ENCODE data around the gene UQCC2.

The UQCC2 gene

GRCh38 chr6:33707771-33708170 is 3.7 kb downstream of the UQCC2 start:
- no peak for DNase-seq (ENCODE audit: low read depth)

- DNase-seq (ENCODE audit: low read depth), result no peak
Observed at GRCh38 chr6:33705955-33706725, 5.4 kb downstream of the UQCC2 start.

- no peak for DNase-seq (ENCODE audit: low read depth)
Observed at GRCh38 chr6:33705268-33705885, 6.1 kb downstream of the UQCC2 start.

GRCh38 chr6:33704215-33705066 is 7.1 kb downstream of the UQCC2 start:
- DNase-seq (ENCODE audit: low read depth), result no peak

GRCh38 chr6:33702345-33702977 is 9.0 kb downstream of the UQCC2 start:
- DNase-seq (ENCODE audit: low read depth), result no peak

GRCh38 chr6:33700391-33701050 is 11.0 kb downstream of the UQCC2 start:
- DNase-seq (ENCODE audit: low read depth), result peak; percentile 53

- no peak for DNase-seq (ENCODE audit: low read depth)
Observed at GRCh38 chr6:33699739-33700138, 11.8 kb downstream of the UQCC2 start.

GRCh38 chr6:33699131-33699530 is 12.4 kb downstream of the UQCC2 start:
- no peak for DNase-seq (ENCODE audit: low read depth)

- DNase-seq (ENCODE audit: low read depth), result no peak
Observed at GRCh38 chr6:33698494-33698893, 13.0 kb downstream of the UQCC2 start.

- DNase-seq (ENCODE audit: low read depth), result no peak
Observed at GRCh38 chr6:33697845-33698244, 13.7 kb downstream of the UQCC2 start.

- no peak for DNase-seq (ENCODE audit: low read depth)
Observed at GRCh38 chr6:33696548-33697518, 14.7 kb downstream of the UQCC2 start.

- DNase-seq (ENCODE audit: low read depth), result no peak
Observed at GRCh38 chr6:33696076-33696475, 15.4 kb downstream of the UQCC2 start.

- no peak for DNase-seq (ENCODE audit: low read depth)
Observed at GRCh38 chr6:33695451-33695887, 16.0 kb downstream of the UQCC2 start.

- no peak for DNase-seq (ENCODE audit: low read depth)
Observed at GRCh38 chr6:33694977-33695376, 16.5 kb downstream of the UQCC2 start.

GRCh38 chr6:33694401-33694931 is 17.0 kb downstream of the UQCC2 start:
- peak; percentile 75 for DNase-seq (ENCODE audit: low read depth)

- no peak for DNase-seq (ENCODE audit: low read depth)
Observed at GRCh38 chr6:33693186-33694105, 18.1 kb downstream of the UQCC2 start.

GRCh38 chr6:33692760-33693158 is 18.7 kb downstream of the UQCC2 start:
- peak; percentile 37 for DNase-seq (ENCODE audit: low read depth)

GRCh38 chr6:33692078-33692759 is 19.3 kb downstream of the UQCC2 start:
- no peak for DNase-seq (ENCODE audit: low read depth)

Data from activated T-cell treated with anti-CD3 and anti-CD28 coated beads for 24 hours (primary cell).